IMR-90 (cell line): Measurements from ENCODE around the gene MTHFSD. TPM values are rescaled to one million over a fixed set of nuclear protein-coding genes. Genes with fewer than 3 reads are reported as not detected.

Experiments
- ATAC-seq: fragments of 200-7000 bp; cut with Tn5 transposase; 2 replicates; pipeline ENCODE4 v1.9.1; 2020; ENCODE audit warnings: low read depth, mild to moderate bottlenecking, moderate library complexity
- BruUV-seq: library from RNA; stranded (reverse); fragments of 400-500 nt; replicated peaks from 2 replicates; lab custom pipeline; 2021; lab: Mats Ljungman, UMichigan
- CTCF ChIA-PET: fragments of 300-600 bp; formaldehyde crosslinking; extraction: SDS; loops from one replicate; lab custom pipeline; 2021; ENCODE audit warnings: antibody characterized with exemption; lab: Yijun Ruan, JAX
- POLR2A ChIA-PET: fragments of 300-600 bp; sonication (Branson Sonifier 250); formaldehyde crosslinking; loops from one replicate; lab custom pipeline; 2022; ENCODE audit warnings: antibody characterized with exemption; ENCODE audit not compliant: unreplicated experiment; lab: Charles Lee
- DNase-seq: peaks from one replicate; pipeline ENCODE4 v3.0.0; 2013
- H2AFZ ChIP-seq: replicated peaks from 2 replicates; pipeline ENCODE3; 2013; ENCODE audit warnings: low read length, mild to moderate bottlenecking; ENCODE audit not compliant: poor library complexity
- H2AK5ac ChIP-seq: 2 replicates; pipeline ENCODE4 v1.6.1; 2013; ENCODE audit warnings: low read depth, low read length, inconsistent platforms
- H2AK9ac ChIP-seq: replicated peaks from 2 replicates; pipeline ENCODE3; 2013; ENCODE audit warnings: mild to moderate bottlenecking, low read depth, low read length, moderate library complexity; ENCODE audit not compliant: poor library complexity
- H2BK120ac ChIP-seq: 2 replicates; pipeline ENCODE4 v1.6.1; 2013; ENCODE audit warnings: low read depth, low read length, inconsistent platforms
- H2BK15ac ChIP-seq: 3 replicates; pipeline ENCODE4 v1.6.1; 2013; ENCODE audit warnings: low read depth, low read length, inconsistent platforms
- H2BK20ac ChIP-seq: 2 replicates; pipeline ENCODE4 v1.6.1; 2013; ENCODE audit warnings: low read depth, mild to moderate bottlenecking, inconsistent platforms, low read length, moderate library complexity
- H2BK5ac ChIP-seq: 2 replicates; pipeline ENCODE4 v1.6.1; 2013; ENCODE audit warnings: mild to moderate bottlenecking, low read depth, low read length, inconsistent platforms; ENCODE audit not compliant: poor library complexity, severe bottlenecking
- H3K14ac ChIP-seq: replicated peaks from 2 replicates; pipeline ENCODE4 v1.6.1; 2013; ENCODE audit warnings: low read depth, low read length, inconsistent platforms
- H3K18ac ChIP-seq: 2 replicates; pipeline ENCODE4 v1.6.1; 2013; ENCODE audit warnings: low read depth, low read length, control low read depth
- H3K23ac ChIP-seq: 2 replicates; pipeline ENCODE4 v1.6.1; 2013; ENCODE audit warnings: low read depth, low read length, inconsistent platforms
- H3K27ac ChIP-seq: 2 replicates; pipeline ENCODE4 v1.5.1; 2013; ENCODE audit warnings: mild to moderate bottlenecking, control low read depth, low read length; ENCODE audit not compliant: insufficient read depth
- H3K27me3 ChIP-seq: 2 replicates; pipeline ENCODE4 v1.6.1; 2013; ENCODE audit warnings: low read length; ENCODE audit not compliant: control insufficient read depth, insufficient read depth
- H3K36me3 ChIP-seq: 2 replicates; pipeline ENCODE4 v1.6.1; 2013; ENCODE audit warnings: low read length, mixed read lengths; ENCODE audit not compliant: control insufficient read depth, insufficient read depth
- H3K4ac ChIP-seq: 2 replicates; pipeline ENCODE4 v1.6.1; 2013; ENCODE audit warnings: low read depth, low read length, inconsistent platforms
- H3K4me1 ChIP-seq: 2 replicates; pipeline ENCODE4 v1.6.1; 2013; ENCODE audit warnings: low read length, mixed read lengths; ENCODE audit not compliant: control insufficient read depth, insufficient read depth
- H3K4me2 ChIP-seq: 2 replicates; pipeline ENCODE4 v1.6.1; 2013; ENCODE audit warnings: low read depth, mild to moderate bottlenecking, control low read depth, low read length, moderate library complexity
- H3K4me3 ChIP-seq: 2 replicates; pipeline ENCODE4 v1.5.1; 2013; ENCODE audit warnings: low read depth, mild to moderate bottlenecking, control low read depth, low read length, moderate library complexity; ENCODE audit not compliant: insufficient read depth
- H3K56ac ChIP-seq: 2 replicates; pipeline ENCODE4 v1.6.1; 2013; ENCODE audit warnings: low read length, inconsistent platforms; ENCODE audit not compliant: insufficient read depth; ENCODE audit errors: extremely low read depth
- H3K79me1 ChIP-seq, 2 experiments: 2 replicates each; pipeline ENCODE4 v1.6.1; 2013; ENCODE audit warnings: low read length in 2 of 2, inconsistent platforms in 1 of 2, low read depth in 1 of 2
- H3K9ac ChIP-seq: 2 replicates; pipeline ENCODE4 v1.6.1; 2013; ENCODE audit warnings: low read depth, low read length, control low read depth
- H3K9me1 ChIP-seq: 2 replicates; pipeline ENCODE4 v1.6.1; 2013; ENCODE audit warnings: low read length, inconsistent platforms; ENCODE audit not compliant: insufficient read depth
- H3K9me3 ChIP-seq: 2 replicates; pipeline ENCODE4 v1.6.1; 2013; ENCODE audit warnings: low read length; ENCODE audit not compliant: control insufficient read depth, insufficient read depth
- H4K20me1 ChIP-seq: 2 replicates; pipeline ENCODE4 v1.6.1; 2013; ENCODE audit warnings: low read length, inconsistent platforms; ENCODE audit not compliant: insufficient read depth
- H4K5ac ChIP-seq: 2 replicates; pipeline ENCODE4 v1.6.1; 2013; ENCODE audit warnings: mild to moderate bottlenecking, low read depth, low read length, control low read depth
- H4K8ac ChIP-seq, 2 experiments: 2 replicates each; pipeline ENCODE4 v1.6.1; 2013; ENCODE audit warnings: low read depth in 2 of 2, low read length in 2 of 2, control low read depth in 1 of 2, inconsistent platforms in 1 of 2
- H4K91ac ChIP-seq: 2 replicates; pipeline ENCODE4 v1.6.1; 2013; ENCODE audit warnings: low read depth, low read length, inconsistent platforms; ENCODE audit not compliant: insufficient read depth
- BHLHE40 ChIP-seq: fragments of 150-350 bp; IDR thresholded peaks from 2 replicates; pipeline ENCODE4 v1.6.1; 2016; ENCODE audit warnings: mild to moderate bottlenecking, low read depth, low read length
- CHD1 ChIP-seq: IDR thresholded peaks from 2 replicates; pipeline ENCODE4 v1.6.1; 2012; ENCODE audit warnings: low read depth, low read length, improper control_type of control experiment
- RFX5 ChIP-seq: IDR thresholded peaks from 2 replicates; pipeline ENCODE4 v1.8.0; 2012; ENCODE audit warnings: low read depth, mild to moderate bottlenecking, low read length, moderate library complexity
- WGBS, 2 experiments: methylation state at CpG; one replicate each; pipeline versions ENCODE4 v1.1.5 to v1.1.7; 2013; ENCODE audit warnings: missing lambda C conversion rate in 2 of 2; ENCODE audit not compliant: insufficient read length in 1 of 2; ENCODE audit errors: extremely low coverage in 2 of 2; 5-methylcytosine and 5-hydroxymethylcytosine counted together
- dilution Hi-C: fragments of 300-500 bp; cut with HindIII; formaldehyde crosslinking; loops from one replicate; pipeline ENCODE4 v1.14.3; 2018; ENCODE audit warnings: low sequenced_read_pairs; ENCODE audit not compliant: unreplicated experiment
- in situ Hi-C: fragments of 300-500 bp; cut with MboI; formaldehyde crosslinking; loops from 3 replicates; pipeline ENCODE4 v1.14.3; 2019; ENCODE audit warnings: low sequenced_read_pairs, inconsistent platforms, mixed read lengths
- intact Hi-C: fragments of 100-400 bp; cut with micrococcal nuclease; formaldehyde crosslinking; loops from 2 replicates; pipeline ENCODE4 v1.10.0; 2022
- polyA plus RNA-seq, 3 experiments: library from polyadenylated mRNA; depleted of rRNA; stranded (reverse); fragments of >200 nt; gene quantifications; 2 replicates each; pipeline ENCODE4 v1.2.3, GENCODE V29; 2012; ENCODE audit warnings: low replicate concordance in 1 of 3
- total RNA-seq: library from RNA; depleted of rRNA; stranded (reverse); fragments of >200 nt; gene quantifications from 2 replicates; pipeline ENCODE4 v1.2.3, GENCODE V29; 2012

MTHFSD gene
- total and polyA plus RNA-seq, 2 of the 4 experiments (the other 2 are of a cell fraction): 8.2 to 16.8 TPM

DNA sequence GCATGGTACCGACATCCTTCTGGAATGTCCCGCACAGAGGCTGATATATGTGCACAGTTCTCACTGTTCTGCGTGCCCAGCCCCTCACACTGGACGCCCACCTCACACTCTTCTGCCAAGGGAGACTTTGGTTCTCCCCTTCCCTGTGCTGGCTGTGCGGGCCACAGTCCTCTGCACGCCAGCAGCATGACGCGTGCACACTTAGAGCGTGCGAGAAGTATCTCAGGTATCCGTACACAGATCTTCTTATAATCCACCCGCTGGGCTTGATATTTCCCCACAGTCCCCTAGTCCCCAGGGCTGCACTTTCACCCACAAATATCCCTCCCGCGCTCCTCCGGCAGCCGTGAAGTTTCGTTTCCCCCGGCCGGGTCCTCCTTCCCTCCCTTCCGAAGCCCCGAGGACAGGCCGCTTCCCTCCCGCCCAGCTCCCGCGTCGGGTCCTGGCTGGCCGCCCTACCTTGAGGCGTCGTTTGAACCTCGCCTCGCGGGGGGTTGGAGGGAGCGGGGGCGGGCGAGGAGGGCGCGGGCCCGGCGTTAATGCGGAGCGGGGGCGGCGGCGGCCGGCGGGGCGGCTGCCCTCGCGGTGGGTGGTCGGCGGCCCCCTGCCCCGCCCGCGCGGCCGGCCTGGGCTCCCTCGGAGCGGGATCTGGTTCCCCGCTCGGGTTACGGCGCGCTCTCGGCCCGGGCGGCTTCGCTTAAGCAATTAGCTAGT lies 49.7 kb downstream of the MTHFSD start:
- in situ Hi-C loops (loop anchor here (5.0 kb wide), 1 partner anchor 203 kb away; no protein-coding TSS in a partner anchor), dilution Hi-C loops (no loop called here), intact Hi-C loops (loop anchor here (2.0 to 10.0 kb wide), 4 partner anchors 108 to 351 kb away; no protein-coding TSS in a partner anchor)
- H3K4ac ChIP-seq: peak overlapping the region; percentile 99
- H3K27ac ChIP-seq: peak overlapping the region; percentile 100
- H3K4me3 ChIP-seq: peak overlapping the region; percentile 98
- H2BK15ac ChIP-seq: peak overlapping the region; percentile 35; the same call in 2 of the 3 replicates
- H4K91ac ChIP-seq: peak overlapping the region; percentile 97
- peak overlapping the region; percentile 94 for H2AK5ac ChIP-seq
- H3K79me1 ChIP-seq: peaks cover 0 to 24% of the 10 kb centered on the region in 2 experiments; a peak in 2 of 4 replicates
- no peak for ATAC-seq
- peak overlapping the region; percentile 97 for H2BK120ac ChIP-seq
- H3K36me3 ChIP-seq: peaks cover 68% of the 10 kb centered on the region
- H2AK9ac ChIP-seq: peak overlapping the region; percentile 56
- H3K18ac ChIP-seq: peak overlapping the region; percentile 98
- POLR2A ChIA-PET: no interaction called here
- TF ChIP-seq BHLHE40: peak; percentile 55
- TF ChIP-seq RFX5: no peak
- TF ChIP-seq CHD1: peak; percentile 41; the same call in 1 of the 2 replicates
- peak overlapping the region; percentile 73 for H2AFZ ChIP-seq
- H3K27me3 ChIP-seq: no peaks in the 10 kb centered on the region
- CTCF ChIA-PET: no interaction called here
- peak overlapping the region; percentile 100 for H3K9ac ChIP-seq
- peak overlapping the region; percentile 99 for H2BK5ac ChIP-seq
- peak overlapping the region; percentile 100 for H3K14ac ChIP-seq
- peak overlapping the region; percentile 87 for H2BK20ac ChIP-seq
- no peaks in the 10 kb centered on the region for H3K9me3 ChIP-seq
- peaks cover 49% of the 10 kb centered on the region for H4K20me1 ChIP-seq
- peak; percentile 55 for DNase-seq
- peak overlapping the region; percentile 49 to 84 for H4K8ac ChIP-seq
- H3K23ac ChIP-seq: peak overlapping the region; percentile 94
- 2% methylated on average over 25 of the region's 67 CpGs; no CpG with 5 or more reads in 1 of the 2 experiments for WGBS, 2 experiments
- H3K9me1 ChIP-seq: peaks cover 18% of the 10 kb centered on the region
- H3K4me1 ChIP-seq: peaks cover 36% of the 10 kb centered on the region
- H3K56ac ChIP-seq: peak overlapping the region; percentile 99
- peak overlapping the region; percentile 66 for H4K5ac ChIP-seq
- BruUV-seq: no TSS peak
- H3K4me2 ChIP-seq: peak overlapping the region; percentile 96
